ENCODE measurements around the gene KLC1. TPM values are rescaled to one million over a fixed set of nuclear protein-coding genes. Genes with fewer than 3 reads are reported as not detected.
A peak's percentile ranks its signal among the peaks of the same experiment; 100 is the strongest.

The KLC1 gene
- total RNA-seq, 1 donor from 2014 or later, result 238 TPM

GRCh38 chr14:103696466-103697071, 67.6 kb downstream of the KLC1 start:
- Mint-ChIP-seq H3K27me3 (ENCODE audit: low read depth, unreplicated experiment) (no peaks in the 10 kb centered on the region), H3K27ac (ENCODE audit: unreplicated experiment) (peak overlapping the region; percentile 62), H3K36me3 (ENCODE audit: low read depth, unreplicated experiment) (no peaks in the 10 kb centered on the region), H3K4me3 (ENCODE audit: unreplicated experiment) (no peak overlapping the region), H3K4me1 (ENCODE audit: low read depth, unreplicated experiment) (peaks cover 14% of the 10 kb centered on the region), H3K9me3 (ENCODE audit: unreplicated experiment) (no peaks in the 10 kb centered on the region)
- Histone ChIP-seq H3K4me2 (ENCODE audit: low read length) (peak overlapping the region; percentile 16), H3K4me1 (ENCODE audit: insufficient read depth, low read length) (peaks cover 17% of the 10 kb centered on the region), H2AFZ (ENCODE audit: low read depth, low read length) (no peak overlapping the region), H4K20me1 (ENCODE audit: insufficient read depth, low read length) (peaks cover 83% of the 10 kb centered on the region), H3K9ac (ENCODE audit: low read length) (no peak overlapping the region), H3K9me3 (ENCODE audit: insufficient read depth, low read depth, low read length) (no peaks in the 10 kb centered on the region), H3K4me3 (ENCODE audit: insufficient read depth, low read depth, low read length) (no peak overlapping the region), H3K27me3 (ENCODE audit: insufficient read depth, low read length) (no peaks in the 10 kb centered on the region), H3K36me3 (ENCODE audit: insufficient read depth, low read length) (peaks cover 23% of the 10 kb centered on the region), H3K27ac (ENCODE audit: low read depth, low read length) (peak overlapping the region; percentile 35), H3K79me2 (ENCODE audit: insufficient read depth, low read length) (peaks cover 78% of the 10 kb centered on the region)
- peak; percentile 34 for FAIRE-seq
- peak; percentile 21 for DNase-seq (ENCODE audit: low read depth)
- TF ChIP-seq CTCF (IDR thresholded peaks at IDR 0.05; ENCODE audit: insufficient read depth, low read depth, low read length) (no peak), EZH2 (IDR thresholded peaks at IDR 0.05; ENCODE audit: insufficient read depth, low read length) (no peak)

GRCh38 chr14:103697206-103697602, 68.2 kb downstream of the KLC1 start:
- H3K27ac ChIP-seq (ENCODE audit: low read depth, low read length), result no peak overlapping the region
- no peak overlapping the region for H3K4me3 ChIP-seq (ENCODE audit: insufficient read depth, low read depth, low read length)
- no peaks in the 10 kb centered on the region for H3K27me3 ChIP-seq (ENCODE audit: insufficient read depth, low read length)
- Mint-ChIP-seq H3K27ac (ENCODE audit: unreplicated experiment) (peak overlapping the region; percentile 62), H3K9me3 (ENCODE audit: unreplicated experiment) (no peaks in the 10 kb centered on the region), H3K4me1 (ENCODE audit: low read depth, unreplicated experiment) (peaks cover 14% of the 10 kb centered on the region), H3K27me3 (ENCODE audit: low read depth, unreplicated experiment) (no peaks in the 10 kb centered on the region), H3K4me3 (ENCODE audit: unreplicated experiment) (no peak overlapping the region), H3K36me3 (ENCODE audit: low read depth, unreplicated experiment) (no peaks in the 10 kb centered on the region)
- no peaks in the 10 kb centered on the region for H3K9me3 ChIP-seq (ENCODE audit: insufficient read depth, low read depth, low read length)
- H4K20me1 ChIP-seq (ENCODE audit: insufficient read depth, low read length), result peaks cover 76% of the 10 kb centered on the region
- DNase-seq (ENCODE audit: low read depth) (no peak), FAIRE-seq (no peak)
- peak overlapping the region; percentile 16 for H3K4me2 ChIP-seq (ENCODE audit: low read length)
- H3K79me2 ChIP-seq (ENCODE audit: insufficient read depth, low read length), result peaks cover 72% of the 10 kb centered on the region
- H3K4me1 ChIP-seq (ENCODE audit: insufficient read depth, low read length), result peaks cover 17% of the 10 kb centered on the region
- peaks cover 23% of the 10 kb centered on the region for H3K36me3 ChIP-seq (ENCODE audit: insufficient read depth, low read length)
- TF ChIP-seq EZH2 (IDR thresholded peaks at IDR 0.05; ENCODE audit: insufficient read depth, low read length) (no peak), CTCF (IDR thresholded peaks at IDR 0.05; ENCODE audit: insufficient read depth, low read depth, low read length) (no peak)
- H2AFZ ChIP-seq (ENCODE audit: low read depth, low read length), result no peak overlapping the region
- H3K9ac ChIP-seq (ENCODE audit: low read length), result no peak overlapping the region
